Epithelial cell of esophagus (primary cell): ENCODE data around the gene ADH4.
"Not testable (repeated sequence)": the region's sequence is repeated elsewhere in the genome, so short reads cannot be mapped to it uniquely, and the experiment has no call there.

Experiments
- DNase-seq: peaks from one replicate; pipeline ENCODE4 v3.0.0; 2010; ENCODE audit warnings: low read depth
- H3K4me3 ChIP-seq: 2 replicates; pipeline ENCODE4 v1.5.1; 2011; ENCODE audit warnings: mild to moderate bottlenecking, low read length, control low read depth
- TF ChIP-seq, protein P1 (sequence below): IDR thresholded peaks from 2 replicates; pipeline ENCODE4 v1.5.1; 2011; ENCODE audit warnings: low read depth, mild to moderate bottlenecking, low read length, control low read depth, inconsistent platforms; ENCODE audit not compliant: insufficient read depth; ENCODE audit errors: missing control alignments

ADH4 gene

DNA sequence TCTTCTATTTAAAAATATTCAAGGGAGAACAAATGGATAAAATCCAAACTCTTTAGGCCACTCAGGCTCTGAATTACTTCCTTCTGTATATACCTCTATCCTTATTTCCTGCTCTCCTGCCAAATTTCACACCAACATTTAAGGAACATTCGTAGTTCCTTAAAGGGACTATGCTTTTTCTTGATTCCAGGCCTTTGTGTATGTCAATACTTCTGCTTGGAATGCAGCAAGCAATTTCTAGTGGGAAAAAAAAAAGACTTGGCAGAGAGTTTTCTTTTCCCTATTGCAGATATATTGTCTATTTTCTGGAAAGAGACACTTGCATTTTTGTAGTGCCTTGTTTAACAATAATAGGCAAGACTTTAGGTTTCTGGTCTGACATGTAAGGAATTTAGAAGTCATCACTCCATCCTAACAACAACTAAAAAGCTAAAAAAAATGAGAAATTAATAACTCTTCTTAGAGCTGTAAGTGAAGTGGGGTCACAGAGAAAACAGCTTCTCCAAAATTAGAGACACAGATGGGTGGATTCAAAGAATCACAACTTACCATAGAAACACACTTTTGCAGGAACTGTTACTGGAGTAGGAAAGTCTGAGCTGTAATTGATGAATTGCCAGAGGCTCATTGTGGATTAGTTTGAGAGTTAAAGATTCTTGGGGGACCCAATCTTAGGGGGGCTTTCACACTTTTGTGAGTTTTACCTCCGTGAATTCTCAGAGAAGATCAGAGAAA lies 53.4 kb downstream of the ADH4 start:
- no peak for DNase-seq
- H3K4me3 ChIP-seq: peak overlapping the region; percentile 97
- TF ChIP-seq, protein P1, sequence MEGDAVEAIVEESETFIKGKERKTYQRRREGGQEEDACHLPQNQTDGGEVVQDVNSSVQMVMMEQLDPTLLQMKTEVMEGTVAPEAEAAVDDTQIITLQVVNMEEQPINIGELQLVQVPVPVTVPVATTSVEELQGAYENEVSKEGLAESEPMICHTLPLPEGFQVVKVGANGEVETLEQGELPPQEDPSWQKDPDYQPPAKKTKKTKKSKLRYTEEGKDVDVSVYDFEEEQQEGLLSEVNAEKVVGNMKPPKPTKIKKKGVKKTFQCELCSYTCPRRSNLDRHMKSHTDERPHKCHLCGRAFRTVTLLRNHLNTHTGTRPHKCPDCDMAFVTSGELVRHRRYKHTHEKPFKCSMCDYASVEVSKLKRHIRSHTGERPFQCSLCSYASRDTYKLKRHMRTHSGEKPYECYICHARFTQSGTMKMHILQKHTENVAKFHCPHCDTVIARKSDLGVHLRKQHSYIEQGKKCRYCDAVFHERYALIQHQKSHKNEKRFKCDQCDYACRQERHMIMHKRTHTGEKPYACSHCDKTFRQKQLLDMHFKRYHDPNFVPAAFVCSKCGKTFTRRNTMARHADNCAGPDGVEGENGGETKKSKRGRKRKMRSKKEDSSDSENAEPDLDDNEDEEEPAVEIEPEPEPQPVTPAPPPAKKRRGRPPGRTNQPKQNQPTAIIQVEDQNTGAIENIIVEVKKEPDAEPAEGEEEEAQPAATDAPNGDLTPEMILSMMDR: no peak

DNA sequence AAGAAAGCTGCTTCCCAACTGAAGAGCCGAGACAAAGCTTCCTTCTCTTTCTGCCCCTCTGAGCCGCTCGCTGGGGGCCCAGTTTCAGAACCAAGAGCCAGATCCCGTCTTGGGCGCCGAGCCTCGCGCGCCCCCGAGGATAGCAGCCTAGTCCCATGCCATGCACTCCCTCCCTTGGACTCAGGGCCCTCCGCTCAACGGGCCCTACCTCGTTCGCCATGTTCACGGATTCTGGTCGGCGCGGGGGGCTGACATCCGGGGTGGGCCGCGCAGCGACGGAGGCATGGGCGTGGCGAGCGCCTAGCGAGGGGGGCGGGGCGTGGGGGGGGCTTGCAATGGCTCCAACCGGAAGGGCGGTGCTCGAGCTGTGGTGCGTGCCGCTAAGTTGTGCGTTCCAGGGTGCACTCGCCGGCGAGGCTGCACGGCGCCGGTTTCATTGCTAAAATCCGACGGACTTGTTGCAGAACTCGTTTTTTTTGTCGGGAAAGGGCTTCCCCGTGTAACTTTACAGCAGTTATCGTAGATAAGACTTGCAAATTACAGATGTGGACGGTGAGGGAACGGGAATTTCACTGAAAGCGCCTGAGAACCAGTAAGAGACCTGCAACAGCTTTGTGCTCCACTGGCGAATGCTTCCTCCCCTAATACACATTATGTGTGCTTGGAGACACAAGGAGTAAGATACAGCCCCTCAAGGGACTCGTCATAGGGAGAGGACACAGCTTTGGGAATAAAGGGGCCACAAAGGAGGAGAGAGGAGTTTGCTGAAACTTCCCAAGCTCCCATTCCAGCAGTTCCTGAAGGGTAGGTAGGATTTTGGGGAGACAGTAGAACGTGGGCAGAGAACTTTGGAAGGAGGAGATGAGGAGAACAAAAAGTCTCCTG lies 55.4 kb downstream of the ADH4 start, which contains the start of gene ADH5:
Gene ADH5 (minus strand): TSS at position 308 of the 885 bp plus-strand sequence. CDS start 88 bp downstream, at position 220.
- peak; percentile 84 for DNase-seq
- H3K4me3 ChIP-seq: peak within 1 kb of the TSS; percentile 97
- TF ChIP-seq, protein P1: no peak

DNA sequence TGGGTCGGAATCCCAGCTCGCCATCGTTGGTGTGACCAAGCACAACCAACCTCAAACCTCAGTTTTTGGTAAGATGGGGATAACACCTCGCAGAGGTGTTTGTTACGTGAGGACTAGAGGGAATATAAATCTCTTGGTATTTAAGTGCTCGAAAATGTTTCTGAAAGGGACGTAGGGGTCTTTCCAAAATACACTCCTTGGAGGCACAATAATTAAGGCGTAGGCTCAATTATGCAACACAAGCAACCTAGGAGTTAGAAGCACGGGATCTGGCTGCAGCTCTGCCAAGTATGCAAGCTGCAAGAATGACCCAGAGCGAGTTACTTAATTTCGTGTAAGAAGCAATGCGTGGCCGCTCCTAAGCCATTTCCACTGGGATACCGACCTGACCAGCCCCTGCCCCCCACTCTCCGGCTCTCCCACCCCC lies 56.1 kb downstream of the ADH4 start:
- peak overlapping the region; percentile 97 for H3K4me3 ChIP-seq
- TF ChIP-seq, protein P1: no peak
- DNase-seq: peak; percentile 84

DNA sequence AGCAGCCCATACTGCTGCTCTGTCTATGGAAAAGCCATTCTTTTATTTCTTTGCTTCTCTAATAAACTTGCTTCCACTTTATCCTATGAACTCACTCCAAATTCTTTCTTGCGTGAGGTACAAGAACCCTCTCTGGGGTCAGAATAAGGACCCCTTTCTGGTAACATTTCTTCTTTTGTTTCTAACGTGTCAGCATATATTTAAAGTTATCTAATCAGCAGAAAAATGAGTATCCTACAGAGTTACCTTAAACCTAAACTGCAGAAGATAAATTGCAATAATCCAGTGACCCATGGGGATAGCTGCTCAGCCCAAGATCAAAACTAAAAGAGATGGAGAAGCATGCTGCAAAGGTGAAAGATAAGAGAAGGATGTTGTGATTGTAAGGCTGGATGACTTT lies 59.5 kb downstream of the ADH4 start:
- DNase-seq: no peak
- H3K4me3 ChIP-seq: no peak overlapping the region
- TF ChIP-seq, protein P1: no peak

DNA sequence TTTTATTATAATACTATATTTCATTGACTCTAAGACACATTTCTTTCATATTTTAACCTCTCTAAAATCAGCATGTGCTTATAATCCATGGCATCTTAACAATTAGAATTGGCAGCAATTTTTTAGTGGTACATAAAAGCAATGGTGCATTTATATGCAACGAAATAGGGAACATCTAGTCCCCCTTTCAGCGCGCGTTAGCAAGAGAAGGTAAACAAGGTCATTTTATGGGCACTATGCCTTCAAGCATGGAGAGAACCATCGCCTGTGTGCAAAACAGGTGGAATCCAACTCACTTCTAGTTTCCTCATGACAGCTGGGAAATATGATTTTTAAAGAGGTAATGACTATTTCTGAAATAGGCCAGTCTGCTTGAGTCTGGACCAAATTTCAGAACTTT lies 61.9 kb downstream of the ADH4 start:
- H3K4me3 ChIP-seq: no peak overlapping the region
- DNase-seq: no peak
- TF ChIP-seq, protein P1: no peak

DNA sequence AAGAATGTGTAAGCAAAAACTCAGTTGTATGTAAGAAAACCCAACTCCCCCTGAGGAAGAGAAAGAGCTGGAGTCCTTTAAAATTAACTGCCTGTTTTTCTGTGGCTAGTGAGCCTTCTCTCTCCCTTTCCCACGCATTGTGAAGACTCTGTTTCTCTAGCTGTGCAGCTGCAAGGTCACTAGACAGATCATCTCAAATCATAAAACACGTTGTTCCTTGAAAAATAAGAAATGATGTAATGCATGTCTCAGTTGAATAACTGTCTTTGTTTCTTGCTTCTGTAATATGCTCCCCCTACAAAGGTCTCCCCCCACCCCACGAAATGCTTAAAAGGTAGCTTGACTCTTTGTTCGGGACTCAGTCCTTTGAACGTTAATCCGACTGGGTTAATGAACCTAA lies 63.2 kb downstream of the ADH4 start:
- not testable (repeated sequence) for DNase-seq, H3K4me3 ChIP-seq

DNA sequence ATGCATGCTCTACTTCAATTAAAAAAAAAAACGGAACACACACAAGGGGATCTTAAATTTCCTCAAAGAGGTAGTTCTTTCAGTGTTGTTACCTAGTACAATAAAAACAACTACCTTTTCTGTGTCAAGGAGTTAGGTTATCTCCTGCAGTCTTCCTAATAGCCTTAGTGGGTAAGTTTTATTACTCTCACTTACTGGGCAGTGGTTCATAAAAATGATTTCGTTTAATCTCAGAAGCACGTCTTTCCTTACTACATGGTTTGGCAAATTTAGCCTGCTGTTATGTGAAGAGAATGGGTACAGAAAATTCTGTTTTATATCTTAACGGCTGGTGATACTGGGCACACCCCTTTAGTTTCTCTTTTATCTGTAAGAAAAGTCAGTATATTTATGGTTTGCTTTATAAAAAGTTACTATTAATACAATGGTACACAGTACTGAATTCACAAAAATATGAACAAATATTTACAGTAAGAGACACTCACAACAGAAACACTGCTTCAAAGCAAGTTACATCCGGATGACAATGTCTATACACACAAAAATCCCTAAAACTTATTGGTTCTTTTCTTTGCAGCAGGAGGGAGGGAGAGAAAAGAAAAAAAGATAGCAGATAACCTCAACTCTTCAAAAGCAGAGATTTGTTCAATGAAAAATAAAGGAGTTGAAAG lies 64.3 kb downstream of the ADH4 start:
- no peak for DNase-seq
- TF ChIP-seq, protein P1: no peak

More for the DNA sequence above, 64.3 kb downstream of the ADH4 start:
- H3K4me3 ChIP-seq: no peak overlapping the region
